Measurements from ENCODE around the gene MS4A6A.

Gene MS4A6A, protein sequence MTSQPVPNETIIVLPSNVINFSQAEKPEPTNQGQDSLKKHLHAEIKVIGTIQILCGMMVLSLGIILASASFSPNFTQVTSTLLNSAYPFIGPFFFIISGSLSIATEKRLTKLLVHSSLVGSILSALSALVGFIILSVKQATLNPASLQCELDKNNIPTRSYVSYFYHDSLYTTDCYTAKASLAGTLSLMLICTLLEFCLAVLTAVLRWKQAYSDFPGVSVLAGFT

DNA sequence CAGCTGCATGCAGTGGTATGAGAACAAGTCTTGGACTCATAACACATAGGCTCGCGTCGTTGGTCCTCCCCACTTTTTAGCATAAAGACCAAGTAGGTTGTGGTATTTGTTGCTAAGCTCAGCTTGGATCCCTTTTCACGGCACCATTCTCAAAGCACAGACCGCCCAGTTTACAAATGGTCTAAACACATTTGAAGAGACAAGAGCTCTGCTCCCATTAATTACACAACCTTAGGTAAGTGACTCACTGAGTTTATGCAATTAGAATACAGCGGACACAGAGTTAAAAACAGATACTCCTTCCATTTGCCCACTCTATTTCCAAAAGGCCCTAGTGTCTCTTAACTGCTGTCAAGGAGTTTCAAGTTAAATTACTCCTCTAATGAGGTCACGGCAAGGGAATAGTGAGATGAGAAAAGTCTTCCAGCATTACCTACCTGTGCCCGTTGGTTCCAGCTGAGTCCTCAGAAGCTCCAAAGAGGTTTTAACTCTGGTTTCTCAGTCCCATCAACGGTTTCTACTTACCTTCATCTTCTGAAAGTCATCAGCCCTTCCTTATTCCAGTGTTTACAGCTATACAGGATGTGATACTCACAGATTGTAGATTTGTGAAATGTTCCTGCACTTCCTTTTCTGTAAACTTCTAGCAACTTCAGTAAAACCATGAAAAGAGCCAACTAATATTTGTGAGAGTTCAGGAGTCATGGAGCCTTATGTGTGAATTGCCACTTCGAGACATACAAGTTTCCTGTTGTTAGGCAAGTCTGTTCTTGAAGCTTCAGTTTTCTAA is at the start of gene MS4A6A:
TSS of gene MS4A6A (minus strand) at position 543 of the 790 bp plus-strand sequence. CDS start 1,356 bp downstream, outside the sequence.
- no peak for TF ChIP-seq TEAD4 (IDR thresholded peaks at IDR 0.05)
- TF ChIP-seq, protein P1, sequence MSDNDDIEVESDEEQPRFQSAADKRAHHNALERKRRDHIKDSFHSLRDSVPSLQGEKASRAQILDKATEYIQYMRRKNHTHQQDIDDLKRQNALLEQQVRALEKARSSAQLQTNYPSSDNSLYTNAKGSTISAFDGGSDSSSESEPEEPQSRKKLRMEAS (IDR thresholded peaks at IDR 0.05), result no peak
- TF ChIP-seq, protein P2, sequence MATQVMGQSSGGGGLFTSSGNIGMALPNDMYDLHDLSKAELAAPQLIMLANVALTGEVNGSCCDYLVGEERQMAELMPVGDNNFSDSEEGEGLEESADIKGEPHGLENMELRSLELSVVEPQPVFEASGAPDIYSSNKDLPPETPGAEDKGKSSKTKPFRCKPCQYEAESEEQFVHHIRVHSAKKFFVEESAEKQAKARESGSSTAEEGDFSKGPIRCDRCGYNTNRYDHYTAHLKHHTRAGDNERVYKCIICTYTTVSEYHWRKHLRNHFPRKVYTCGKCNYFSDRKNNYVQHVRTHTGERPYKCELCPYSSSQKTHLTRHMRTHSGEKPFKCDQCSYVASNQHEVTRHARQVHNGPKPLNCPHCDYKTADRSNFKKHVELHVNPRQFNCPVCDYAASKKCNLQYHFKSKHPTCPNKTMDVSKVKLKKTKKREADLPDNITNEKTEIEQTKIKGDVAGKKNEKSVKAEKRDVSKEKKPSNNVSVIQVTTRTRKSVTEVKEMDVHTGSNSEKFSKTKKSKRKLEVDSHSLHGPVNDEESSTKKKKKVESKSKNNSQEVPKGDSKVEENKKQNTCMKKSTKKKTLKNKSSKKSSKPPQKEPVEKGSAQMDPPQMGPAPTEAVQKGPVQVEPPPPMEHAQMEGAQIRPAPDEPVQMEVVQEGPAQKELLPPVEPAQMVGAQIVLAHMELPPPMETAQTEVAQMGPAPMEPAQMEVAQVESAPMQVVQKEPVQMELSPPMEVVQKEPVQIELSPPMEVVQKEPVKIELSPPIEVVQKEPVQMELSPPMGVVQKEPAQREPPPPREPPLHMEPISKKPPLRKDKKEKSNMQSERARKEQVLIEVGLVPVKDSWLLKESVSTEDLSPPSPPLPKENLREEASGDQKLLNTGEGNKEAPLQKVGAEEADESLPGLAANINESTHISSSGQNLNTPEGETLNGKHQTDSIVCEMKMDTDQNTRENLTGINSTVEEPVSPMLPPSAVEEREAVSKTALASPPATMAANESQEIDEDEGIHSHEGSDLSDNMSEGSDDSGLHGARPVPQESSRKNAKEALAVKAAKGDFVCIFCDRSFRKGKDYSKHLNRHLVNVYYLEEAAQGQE (IDR thresholded peaks at IDR 0.05; ENCODE audit: low read depth), result no peak
- TF ChIP-seq CEBPB (IDR thresholded peaks at IDR 0.05), result no peak
- TF ChIP-seq EGR1 (IDR thresholded peaks at IDR 0.05), result no peak
- no peak for TF ChIP-seq CREB1 (IDR thresholded peaks at IDR 0.05; ENCODE audit: low read depth)
- TF ChIP-seq TCF12 (IDR thresholded peaks at IDR 0.05; ENCODE audit: low read depth), result no peak
- no peak for TF ChIP-seq TAF1 (IDR thresholded peaks at IDR 0.05; ENCODE audit: low read depth)
- TF ChIP-seq YY1 (IDR thresholded peaks at IDR 0.05; ENCODE audit: low read depth), result no peak
- no peak for TF ChIP-seq EP300 (IDR thresholded peaks at IDR 0.05; ENCODE audit: borderline replicate concordance)
- TF ChIP-seq, protein P3, sequence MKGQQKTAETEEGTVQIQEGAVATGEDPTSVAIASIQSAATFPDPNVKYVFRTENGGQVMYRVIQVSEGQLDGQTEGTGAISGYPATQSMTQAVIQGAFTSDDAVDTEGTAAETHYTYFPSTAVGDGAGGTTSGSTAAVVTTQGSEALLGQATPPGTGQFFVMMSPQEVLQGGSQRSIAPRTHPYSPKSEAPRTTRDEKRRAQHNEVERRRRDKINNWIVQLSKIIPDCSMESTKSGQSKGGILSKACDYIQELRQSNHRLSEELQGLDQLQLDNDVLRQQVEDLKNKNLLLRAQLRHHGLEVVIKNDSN (IDR thresholded peaks at IDR 0.05), result no peak
- TF ChIP-seq FOXM1 (IDR thresholded peaks at IDR 0.05; ENCODE audit: borderline replicate concordance, low read depth), result no peak
- TF ChIP-seq ZBTB7A (IDR thresholded peaks at IDR 0.05; ENCODE audit: low read depth), result no peak
- no peak for TF ChIP-seq RAD21 (IDR thresholded peaks at IDR 0.05; ENCODE audit: low read depth)
- no peak for TF ChIP-seq NFIC (IDR thresholded peaks at IDR 0.05)

DNA sequence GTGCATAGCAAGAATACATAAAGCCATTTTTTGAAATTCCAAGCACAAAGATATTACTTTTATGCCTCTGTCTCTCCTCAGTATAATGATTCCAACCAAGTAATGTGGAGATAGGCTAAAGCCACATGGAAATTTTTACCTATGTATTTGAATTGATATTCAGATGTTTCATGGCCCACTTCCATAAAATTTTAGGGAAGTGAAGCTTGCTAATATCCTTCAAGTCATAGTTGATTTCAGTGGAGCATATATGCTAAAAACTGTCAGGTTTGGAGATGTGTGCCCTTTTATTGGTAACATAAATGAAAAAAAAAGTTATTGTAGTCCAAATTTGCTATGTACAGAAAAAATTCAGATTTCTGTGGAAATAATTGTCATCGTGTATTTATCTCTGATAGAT is 47.8 kb upstream of the MS4A6A start:
- no peak for TF ChIP-seq FOXM1 (IDR thresholded peaks at IDR 0.05; ENCODE audit: borderline replicate concordance, low read depth)
- no peak for TF ChIP-seq ZBTB7A (IDR thresholded peaks at IDR 0.05; ENCODE audit: low read depth)
- no peak for TF ChIP-seq NFIC (IDR thresholded peaks at IDR 0.05)
- TF ChIP-seq EP300 (IDR thresholded peaks at IDR 0.05; ENCODE audit: borderline replicate concordance), result no peak
- TF ChIP-seq, protein P2 (IDR thresholded peaks at IDR 0.05; ENCODE audit: low read depth), result no peak
- no peak for TF ChIP-seq EGR1 (IDR thresholded peaks at IDR 0.05)
- TF ChIP-seq TEAD4 (IDR thresholded peaks at IDR 0.05), result no peak
- TF ChIP-seq, protein P1 (IDR thresholded peaks at IDR 0.05), result no peak
- TF ChIP-seq TCF12 (IDR thresholded peaks at IDR 0.05; ENCODE audit: low read depth), result no peak
- TF ChIP-seq CREB1 (IDR thresholded peaks at IDR 0.05; ENCODE audit: low read depth), result no peak
- TF ChIP-seq RAD21 (IDR thresholded peaks at IDR 0.05; ENCODE audit: low read depth), result no peak
- TF ChIP-seq, protein P3 (IDR thresholded peaks at IDR 0.05), result no peak
- TF ChIP-seq CEBPB (IDR thresholded peaks at IDR 0.05), result no peak
- TF ChIP-seq TAF1 (IDR thresholded peaks at IDR 0.05; ENCODE audit: low read depth), result no peak
- no peak for TF ChIP-seq YY1 (IDR thresholded peaks at IDR 0.05; ENCODE audit: low read depth)

DNA sequence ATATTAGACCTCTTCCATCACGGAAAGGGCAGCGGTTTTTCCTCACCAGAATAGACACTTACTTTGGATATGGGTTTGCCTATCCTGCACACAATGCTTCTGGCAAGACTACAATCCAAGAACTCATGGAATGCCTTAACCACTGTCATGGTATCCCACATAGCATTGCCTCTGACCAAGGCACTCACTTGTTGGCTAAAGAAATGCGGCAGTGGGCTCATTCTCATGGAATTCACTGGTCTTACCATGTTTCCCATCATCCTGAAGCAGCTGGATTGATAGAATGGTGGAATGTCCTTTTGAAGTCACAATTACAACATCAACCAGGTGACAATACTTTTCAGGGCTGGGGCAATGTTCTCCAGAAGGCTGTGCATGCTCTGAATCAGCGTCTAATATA is 39.3 kb upstream of the MS4A6A start:
- TF ChIP-seq TAF1 (IDR thresholded peaks at IDR 0.05; ENCODE audit: low read depth), result no peak
- TF ChIP-seq, protein P3 (IDR thresholded peaks at IDR 0.05), result no peak
- no peak for TF ChIP-seq YY1 (IDR thresholded peaks at IDR 0.05; ENCODE audit: low read depth)
- TF ChIP-seq, protein P2 (IDR thresholded peaks at IDR 0.05; ENCODE audit: low read depth), result no peak
- no peak for TF ChIP-seq NFIC (IDR thresholded peaks at IDR 0.05)
- TF ChIP-seq CREB1 (IDR thresholded peaks at IDR 0.05; ENCODE audit: low read depth), result no peak
- TF ChIP-seq FOXM1 (IDR thresholded peaks at IDR 0.05; ENCODE audit: borderline replicate concordance, low read depth), result no peak

Measured in Ishikawa (cell line).